GM18907 (cell line): ENCODE measurements around the gene MAGEA2B.
"Not testable (repeated sequence)": the region's sequence is repeated elsewhere in the genome, so short reads cannot be mapped to it uniquely, and the experiment has no call there.

Experiments used
- ATAC-seq: cut with Tn5 transposase; IDR thresholded peaks from one replicate; pipeline ENCODE4 v1.9.1; 2021; ENCODE audit warnings: mild to moderate bottlenecking, moderate library complexity; ENCODE audit not compliant: unreplicated experiment

MAGEA2B gene

GRCh38 chrX:152754871-152755270 is 40.4 kb downstream of the MAGEA2B start:
- peak; percentile 66 for ATAC-seq

- ATAC-seq, result not testable (repeated sequence)
These were observed 44.5 kb downstream of the MAGEA2B start, which contains the start of gene CSAG3 for GRCh38 chrX:152758918-152759317. Gene CSAG3 (plus strand): TSS chrX:152759218.

GRCh38 chrX:152759544-152759943 is 45.1 kb downstream of the MAGEA2B start:
- not testable (repeated sequence) for ATAC-seq

- not testable (repeated sequence) for ATAC-seq
These were observed 47.2 kb downstream of the MAGEA2B start for GRCh38 chrX:152761582-152761981.

GRCh38 chrX:152766562-152766961 is 52.1 kb downstream of the MAGEA2B start:
- ATAC-seq, result not testable (repeated sequence)
